Activated T-cell treated with anti-CD3 and anti-CD28 coated beads for 24 hours (primary cell): ENCODE data around the gene MBOAT2.

ENCODE experiments used
- DNase-seq: peaks from one replicate; pipeline ENCODE4 v3.0.0-alpha.2; 2020; ENCODE audit warnings: low read depth

Gene MBOAT2

GRCh38 chr2:9017411-9017810 is 13.9 kb upstream of the MBOAT2 start:
- DNase-seq: no peak

GRCh38 chr2:9015998-9016397 is 12.5 kb upstream of the MBOAT2 start:
- no peak for DNase-seq

- DNase-seq: no peak
Observed at GRCh38 chr2:9013403-9013802, 9.9 kb upstream of the MBOAT2 start.

- no peak for DNase-seq
Observed at GRCh38 chr2:9010866-9011265, 7.4 kb upstream of the MBOAT2 start.

- no peak for DNase-seq
Observed at GRCh38 chr2:9008951-9009664, 5.6 kb upstream of the MBOAT2 start.

- no peak for DNase-seq
Observed at GRCh38 chr2:9006368-9006767, 2.9 kb upstream of the MBOAT2 start.

- no peak for DNase-seq
Observed at GRCh38 chr2:9004338-9005204, 1.1 kb upstream of the MBOAT2 start.

GRCh38 chr2:9003366-9003615 is 193 bp downstream of the MBOAT2 start:
- no peak for DNase-seq

- no peak for DNase-seq
Observed at GRCh38 chr2:9002637-9003365, 683 bp downstream of the MBOAT2 start.

GRCh38 chr2:9002313-9002636 is 1.2 kb downstream of the MBOAT2 start:
- DNase-seq: no peak

GRCh38 chr2:9001778-9002177 is 1.7 kb downstream of the MBOAT2 start:
- DNase-seq: no peak

GRCh38 chr2:9001229-9001628 is 2.3 kb downstream of the MBOAT2 start:
- DNase-seq: no peak

GRCh38 chr2:9000442-9000841 is 3.0 kb downstream of the MBOAT2 start:
- no peak for DNase-seq

- no peak for DNase-seq
Observed at GRCh38 chr2:8999797-9000196, 3.7 kb downstream of the MBOAT2 start.

- no peak for DNase-seq
Observed at GRCh38 chr2:8999102-8999446, 4.4 kb downstream of the MBOAT2 start.

- no peak for DNase-seq
Observed at GRCh38 chr2:8998418-8999101, 4.9 kb downstream of the MBOAT2 start.

- DNase-seq: no peak
Observed at GRCh38 chr2:8997631-8998030, 5.9 kb downstream of the MBOAT2 start.

- DNase-seq: no peak
Observed at GRCh38 chr2:8997108-8997507, 6.4 kb downstream of the MBOAT2 start.

- DNase-seq: no peak
Observed at GRCh38 chr2:8996006-8996405, 7.5 kb downstream of the MBOAT2 start.

GRCh38 chr2:8994386-8994785 is 9.1 kb downstream of the MBOAT2 start:
- DNase-seq: no peak

- DNase-seq: no peak
Observed at GRCh38 chr2:8993902-8994278, 9.6 kb downstream of the MBOAT2 start.

GRCh38 chr2:8993196-8993901 is 10.1 kb downstream of the MBOAT2 start:
- DNase-seq: no peak
